Measurements from ENCODE around the gene GRIK2.

The GRIK2 gene

DNA sequence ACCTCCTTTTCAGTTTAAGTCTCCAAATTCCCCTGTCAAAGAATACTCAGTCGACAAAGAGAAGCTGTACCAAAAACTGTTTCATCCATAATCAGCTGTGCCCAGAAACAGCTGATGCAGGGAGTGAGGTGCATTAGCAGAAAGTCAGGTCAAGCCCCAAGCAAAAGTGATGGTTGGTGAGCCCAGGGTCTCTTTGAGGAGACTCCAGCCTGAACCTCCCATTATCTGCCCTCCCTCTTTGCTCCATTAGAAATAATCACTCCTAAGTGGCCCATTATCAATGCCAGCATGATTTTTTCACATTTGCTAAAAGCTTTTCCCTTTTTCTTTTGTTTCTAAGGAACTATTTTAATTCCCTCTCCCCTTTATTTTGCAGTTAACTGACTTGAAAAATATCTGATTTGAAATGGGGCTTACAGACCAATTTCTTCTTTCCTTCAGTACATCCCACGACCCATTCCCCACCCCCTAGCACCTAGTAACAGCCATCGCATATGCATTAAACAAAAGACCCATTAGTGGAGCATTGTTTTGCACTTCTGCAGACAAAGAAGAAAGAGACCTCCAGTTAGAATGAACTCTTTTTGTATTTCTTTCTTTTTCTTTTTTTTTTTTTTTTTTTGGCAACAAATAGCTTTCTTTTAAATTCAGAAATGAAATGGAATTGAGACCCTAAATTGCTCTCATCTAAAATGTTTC, 257.0 kb downstream of the GRIK2 start:
- no peak for DNase-seq

DNA sequence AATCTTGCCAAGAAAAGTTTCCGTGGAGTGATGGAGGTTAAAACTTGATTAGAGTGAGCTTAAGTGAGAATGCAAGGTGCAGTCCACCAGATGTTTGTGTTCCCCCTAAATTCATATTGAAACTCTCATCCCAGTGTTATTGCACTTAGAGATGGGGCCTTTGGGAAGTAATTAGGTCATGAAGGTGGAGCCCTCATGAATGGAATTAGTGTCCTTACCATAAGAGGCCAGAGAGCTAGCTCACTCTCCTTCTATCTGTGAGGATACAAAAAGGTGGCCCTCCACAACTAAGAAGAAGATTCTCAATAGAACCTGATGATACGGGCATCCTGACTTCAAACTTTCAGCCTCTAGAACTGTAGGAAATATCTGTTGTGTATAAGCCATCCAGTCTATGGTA, 258.6 kb downstream of the GRIK2 start:
- DNase-seq = no peak

DNA sequence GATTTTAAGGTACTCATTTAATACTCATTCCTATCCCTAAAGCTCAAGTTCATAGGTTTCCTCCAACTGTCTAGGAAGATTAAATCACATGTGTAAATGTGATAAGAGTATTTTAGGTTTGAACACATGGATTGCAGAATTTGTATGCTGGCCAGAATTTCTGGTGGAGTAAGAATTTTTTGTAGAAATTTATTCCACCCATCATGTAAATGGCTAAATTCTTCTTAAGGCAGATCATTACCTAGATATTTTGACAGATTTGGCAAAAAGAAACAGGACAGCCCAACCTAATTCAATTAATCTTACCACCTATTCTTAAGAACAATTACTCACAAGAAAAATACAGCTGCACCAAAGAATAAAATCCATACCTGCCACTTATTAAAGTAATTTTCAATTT, 261.6 kb downstream of the GRIK2 start:
- DNase-seq = no peak

DNA sequence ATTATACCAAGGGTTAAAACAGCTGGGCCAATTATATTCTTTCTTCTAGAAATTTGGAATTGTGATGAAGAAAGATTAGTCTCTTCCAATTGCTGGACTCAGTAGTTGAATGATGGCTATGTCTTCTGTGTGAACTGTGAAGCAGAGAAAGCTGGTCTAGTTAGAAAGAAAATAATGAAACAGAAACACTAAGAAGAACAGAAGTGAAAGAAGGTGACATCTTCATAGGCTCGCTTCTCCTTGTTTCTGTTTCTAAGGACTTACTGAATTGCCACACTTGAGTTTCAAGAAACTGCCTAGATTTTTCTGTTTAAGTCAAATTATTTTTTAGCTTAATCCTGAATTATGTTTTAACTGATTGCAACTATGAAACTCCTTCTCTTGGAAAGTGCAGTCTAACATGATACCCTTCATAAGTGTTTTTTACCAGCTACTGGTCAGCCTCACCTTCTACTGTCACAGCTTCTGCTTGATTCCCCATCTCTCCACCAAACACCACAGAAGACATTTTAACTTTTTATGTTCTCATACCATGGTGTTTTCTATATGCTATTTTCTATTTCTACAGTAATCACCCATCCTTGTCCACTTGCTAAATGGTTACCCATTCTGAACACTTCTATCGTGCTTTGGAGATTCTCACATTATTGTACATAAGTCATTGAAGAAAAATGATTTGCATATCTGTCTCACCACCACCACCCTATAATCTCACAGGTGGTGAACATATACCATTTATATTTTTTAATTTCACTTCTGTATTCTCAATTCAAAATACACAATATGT, 268.8 kb downstream of the GRIK2 start:
- no peak for DNase-seq

DNA sequence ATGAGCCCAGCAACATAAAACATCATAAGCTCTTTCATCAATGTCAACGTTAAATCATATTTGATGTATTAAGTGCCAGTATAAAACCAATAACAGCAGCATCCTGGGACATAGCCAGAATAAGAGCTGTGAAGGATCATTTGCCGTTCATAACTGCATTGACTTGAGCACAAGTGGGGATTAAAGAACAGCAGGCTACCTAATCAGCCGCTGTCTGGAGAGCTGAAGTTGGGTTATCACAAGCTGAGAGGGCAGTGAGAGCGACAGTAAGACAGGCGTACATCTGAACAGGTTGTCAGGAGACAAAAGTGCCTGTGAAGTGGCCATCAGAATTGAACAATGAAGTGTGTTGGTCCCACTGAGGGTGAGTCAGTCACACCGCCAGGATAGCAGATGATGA, 269.6 kb downstream of the GRIK2 start:
- no peak for DNase-seq

DNA sequence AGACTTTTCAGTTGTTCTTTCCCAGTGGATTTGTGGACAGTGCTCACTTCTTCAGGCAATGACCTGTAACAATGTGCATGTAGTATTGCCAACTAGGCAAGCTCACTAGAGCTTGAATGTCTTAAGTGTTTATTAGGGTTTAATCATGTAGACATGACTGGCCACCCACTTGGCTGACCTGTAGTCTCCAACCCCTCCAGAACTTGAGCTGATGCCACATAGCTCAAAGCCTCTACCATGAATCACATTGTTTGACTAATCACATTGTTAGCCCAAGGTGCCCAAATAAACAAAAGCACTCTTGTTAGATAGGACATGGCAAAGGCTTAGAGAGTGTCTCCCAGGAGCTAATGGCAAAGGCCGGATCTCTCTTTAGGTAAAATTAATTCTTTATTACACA, 272.7 kb downstream of the GRIK2 start:
- no peak for DNase-seq

DNA sequence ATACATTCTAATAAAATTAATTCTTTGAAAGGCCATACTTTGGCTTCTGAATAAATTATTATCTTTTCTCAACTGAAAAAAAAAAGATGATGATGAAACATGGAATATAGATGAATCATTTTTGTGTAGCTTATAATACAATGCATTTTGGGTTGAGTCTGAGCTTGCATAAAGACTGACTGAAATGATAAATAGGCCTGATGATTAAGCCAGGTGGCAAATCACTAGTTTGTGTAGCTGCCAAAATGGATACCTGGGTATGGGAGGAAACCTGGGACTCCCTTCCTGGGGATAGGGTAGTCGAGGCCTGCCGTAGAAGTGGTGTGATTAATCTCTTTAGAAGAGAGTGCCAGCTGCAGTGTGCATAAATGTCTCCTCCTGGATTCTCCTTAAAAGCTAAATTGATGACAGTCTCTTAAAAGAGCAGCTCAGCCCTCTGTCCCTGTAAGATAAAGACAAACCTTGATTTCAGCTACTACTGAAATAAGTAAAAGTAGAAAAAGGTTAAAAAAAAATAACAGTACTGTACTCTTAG, 275.1 kb downstream of the GRIK2 start:
- DNase-seq = no peak

DNA sequence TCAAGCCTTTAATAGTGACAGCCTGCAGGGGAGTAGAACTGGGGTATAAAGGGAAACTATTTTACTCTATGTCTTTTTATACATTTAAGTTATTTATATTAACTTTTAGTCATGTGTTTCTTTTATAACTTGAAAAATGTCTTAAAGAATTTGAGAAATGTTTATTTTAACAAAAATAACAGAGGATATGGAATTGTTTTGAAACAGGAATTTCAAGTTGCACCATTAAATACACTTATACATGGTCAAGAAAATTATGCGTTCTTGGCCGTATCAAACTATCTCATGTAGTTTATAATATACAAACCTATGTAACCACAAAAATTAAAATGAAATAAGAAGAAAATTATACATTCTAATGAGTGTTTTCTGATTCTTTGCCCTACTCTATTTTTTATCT, 282.7 kb downstream of the GRIK2 start:
- no peak for DNase-seq

DNA sequence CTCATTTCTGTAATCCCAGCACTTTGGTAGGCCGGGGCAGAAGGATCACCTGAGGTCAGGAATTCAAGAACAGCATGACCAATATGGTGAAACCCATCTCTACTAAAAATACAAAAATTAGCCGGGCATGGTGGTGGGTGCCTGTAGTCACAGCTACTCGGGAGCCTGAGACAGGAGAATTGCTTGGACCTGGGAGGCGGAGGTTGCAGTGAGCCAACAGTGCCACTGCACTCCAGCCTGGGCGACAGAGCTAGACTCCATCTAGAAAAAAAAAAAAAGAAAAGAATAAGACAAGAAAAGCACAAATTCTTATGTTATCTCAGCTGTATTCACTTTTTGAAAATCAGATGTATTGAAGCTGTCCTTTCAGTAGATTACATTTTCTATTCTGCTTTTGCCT, 289.4 kb downstream of the GRIK2 start:
- DNase-seq = no peak

DNA sequence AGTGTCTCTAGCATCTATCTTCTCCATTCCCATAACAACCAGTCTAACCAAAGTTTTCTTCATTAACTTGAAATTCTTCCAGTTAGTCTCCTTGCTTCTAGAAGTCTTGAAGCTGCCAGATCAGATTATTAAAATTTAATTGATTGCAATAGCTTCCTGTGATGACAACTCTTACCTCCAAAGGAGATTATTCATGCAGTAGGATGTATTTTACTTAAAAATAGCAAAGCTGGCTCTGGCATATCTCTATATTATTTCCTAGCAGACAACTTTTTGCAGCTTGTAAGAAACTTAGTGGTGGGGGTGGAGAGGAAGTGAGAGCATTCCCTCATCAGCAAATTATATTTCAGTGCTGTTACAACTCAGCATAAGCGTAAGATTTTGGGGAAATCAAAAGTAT, 290.4 kb downstream of the GRIK2 start:
- no peak for DNase-seq

DNA sequence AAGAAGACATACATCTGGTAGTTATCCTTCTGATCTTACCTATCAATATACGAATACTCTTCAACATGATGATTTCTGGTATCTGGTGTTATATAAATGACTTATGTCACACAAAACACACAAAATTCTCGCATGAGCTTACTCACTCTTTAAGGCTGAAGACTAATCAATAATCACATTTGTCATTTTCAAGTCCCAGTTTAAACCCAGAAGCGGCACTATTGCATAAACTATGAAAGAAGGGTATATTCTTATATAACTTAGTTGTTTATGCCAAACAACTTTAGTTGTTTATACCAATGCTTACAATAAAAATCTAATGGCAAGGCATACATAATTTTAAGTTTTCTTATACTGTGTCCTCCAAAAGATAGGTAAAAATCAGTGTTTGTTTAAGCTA, 293.1 kb downstream of the GRIK2 start:
- no peak for DNase-seq

DNA sequence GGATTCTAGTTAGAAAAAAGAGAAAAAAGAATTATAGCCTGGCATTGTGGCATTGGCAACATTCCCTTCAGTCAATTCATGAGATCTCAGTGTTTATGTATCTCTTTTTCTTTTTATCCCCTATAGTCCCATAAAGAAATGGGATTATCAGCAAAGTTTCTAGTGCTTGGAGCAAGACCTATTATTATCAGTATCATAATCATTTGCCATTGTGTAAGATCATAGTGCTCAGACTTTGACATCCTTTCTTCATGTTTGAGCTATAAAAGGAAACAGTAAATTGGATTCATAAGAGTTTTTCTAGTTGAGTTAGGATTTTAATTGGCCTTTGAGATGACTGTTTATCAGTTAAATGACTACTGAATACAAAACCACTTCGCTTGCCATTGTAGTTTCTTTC, 295.6 kb downstream of the GRIK2 start:
- no peak for DNase-seq

DNA sequence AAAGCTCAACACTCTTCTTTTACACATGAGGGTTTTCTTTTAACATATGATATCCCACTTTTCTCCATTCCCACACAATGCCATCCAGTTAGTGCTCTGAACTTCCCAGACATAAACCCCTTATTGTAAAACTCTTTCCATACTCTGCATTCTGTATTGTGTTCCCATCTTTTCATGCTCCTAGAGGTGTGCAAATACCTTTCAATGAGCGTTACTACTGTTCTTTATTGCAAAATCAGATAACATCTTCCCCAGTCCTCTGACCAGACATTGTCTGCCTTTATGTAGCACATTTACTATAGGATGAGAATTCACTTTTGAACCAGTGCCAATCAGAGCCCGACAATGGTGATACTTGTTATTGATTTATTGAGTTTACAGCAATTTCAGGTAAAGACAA, 296.2 kb downstream of the GRIK2 start:
- DNase-seq = no peak

DNA sequence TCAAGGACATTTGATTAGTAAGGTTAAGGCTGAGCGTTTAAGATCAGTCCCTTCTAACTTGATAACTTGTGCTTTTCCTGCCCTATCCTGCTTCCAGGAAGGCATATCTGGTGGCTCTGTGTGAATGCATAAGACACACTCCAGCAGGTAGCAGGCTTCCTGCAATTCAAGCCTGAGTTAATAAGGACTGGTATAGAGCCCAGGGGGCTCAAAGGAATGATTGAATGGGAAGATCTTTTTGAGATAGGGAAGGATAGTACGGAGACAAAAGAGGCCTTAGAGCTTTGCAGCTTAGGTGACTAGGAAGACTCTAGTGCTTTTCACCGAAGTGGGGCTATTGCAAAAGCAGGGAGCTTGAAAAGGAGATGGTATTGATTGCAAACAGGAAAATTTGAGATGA, 307.1 kb downstream of the GRIK2 start:
- no peak for DNase-seq

DNA sequence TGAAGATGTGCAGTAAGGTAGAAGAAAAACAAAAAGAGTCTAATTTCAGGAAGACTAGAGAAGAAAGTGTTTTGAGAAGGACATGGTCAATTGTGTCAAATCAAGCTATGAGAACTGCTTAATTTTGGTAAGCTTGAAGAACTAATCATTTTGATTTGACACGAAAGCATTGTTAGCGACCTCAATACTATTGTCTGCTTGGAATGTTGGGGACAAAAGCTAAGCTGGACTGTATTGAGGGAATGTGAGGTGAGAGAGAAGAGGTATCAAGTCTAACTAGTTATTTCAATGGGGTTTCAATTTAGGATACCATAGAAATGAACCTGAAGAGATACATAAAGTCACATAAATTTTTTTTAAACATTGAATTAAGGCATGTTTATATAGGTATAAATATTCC, 309.8 kb downstream of the GRIK2 start:
- no peak for DNase-seq

DNA sequence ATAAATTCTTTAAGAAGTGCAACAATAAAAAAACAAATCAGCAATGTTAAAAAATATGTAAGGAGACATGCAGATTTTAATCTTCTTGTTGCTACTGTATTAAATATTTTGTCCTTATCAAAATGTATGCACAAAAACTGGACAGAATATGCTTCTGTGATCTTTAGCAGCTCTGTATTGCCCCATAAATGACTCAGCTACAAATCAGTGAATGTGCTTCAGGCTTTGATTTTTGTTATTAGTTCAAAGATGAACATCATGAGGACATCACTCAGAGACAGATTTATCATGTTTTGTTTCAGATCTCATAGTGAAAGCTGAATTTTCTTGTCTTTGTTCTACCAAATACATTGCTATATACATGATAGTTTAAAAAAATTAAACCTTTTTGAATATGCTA, 312.4 kb downstream of the GRIK2 start:
- DNase-seq = no peak

DNA sequence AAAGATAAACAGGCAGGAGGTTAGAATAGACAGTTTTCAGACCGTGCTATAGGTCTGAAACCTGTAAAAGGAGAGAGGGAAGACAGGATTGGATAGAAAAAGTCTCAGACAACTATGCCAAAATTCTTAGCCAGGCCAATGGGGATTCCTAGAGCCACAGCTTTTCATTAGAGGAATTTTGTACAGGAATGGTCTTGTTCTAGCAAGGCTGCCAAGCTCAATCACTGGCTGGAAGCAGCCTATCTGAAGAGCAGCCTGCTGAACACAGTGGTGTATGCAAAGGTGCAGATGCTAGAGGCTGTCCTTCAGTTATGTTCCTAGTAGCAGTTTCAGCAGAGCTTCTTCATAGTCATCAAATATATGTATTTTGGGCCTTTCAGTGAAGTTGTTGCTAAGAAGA, 313.1 kb downstream of the GRIK2 start:
- no peak for DNase-seq

DNA sequence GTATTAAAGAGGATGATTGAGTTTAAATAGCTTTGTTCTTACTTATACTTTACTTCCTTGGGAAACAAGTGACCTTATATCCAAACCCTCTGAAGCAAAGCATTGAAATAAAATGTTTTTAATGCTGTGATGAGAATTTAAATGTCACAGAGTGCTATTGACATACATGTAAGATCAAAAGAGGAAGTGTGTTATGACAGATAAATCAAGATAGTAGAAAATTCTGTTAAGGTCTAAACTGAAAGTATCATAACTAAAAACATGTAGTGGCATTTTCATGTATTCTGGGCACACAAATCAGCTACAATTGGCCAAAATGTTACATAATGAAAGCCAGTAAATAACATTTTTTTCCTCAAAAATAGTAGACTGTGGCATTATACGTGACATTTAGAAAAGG, 318.0 kb downstream of the GRIK2 start:
- DNase-seq = no peak

DNA sequence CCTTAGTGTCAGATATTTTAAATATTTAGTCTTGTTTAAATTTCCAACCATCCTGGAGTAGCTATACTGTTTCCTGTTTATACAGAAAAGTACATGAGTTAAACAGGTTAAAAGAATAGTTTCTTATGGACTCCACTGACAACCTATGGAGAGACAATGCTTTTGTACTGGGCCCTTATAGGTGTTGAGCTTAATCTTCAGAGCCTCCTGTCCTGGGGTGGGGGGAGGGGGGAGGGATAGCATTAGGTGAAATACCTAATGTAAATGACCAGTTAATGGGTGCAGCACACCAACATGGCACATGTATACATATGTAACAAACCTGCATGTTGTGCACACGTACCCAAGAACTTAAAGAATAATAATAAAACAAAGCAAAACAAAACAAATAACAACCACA, 322.9 kb downstream of the GRIK2 start:
- DNase-seq = no peak

DNA sequence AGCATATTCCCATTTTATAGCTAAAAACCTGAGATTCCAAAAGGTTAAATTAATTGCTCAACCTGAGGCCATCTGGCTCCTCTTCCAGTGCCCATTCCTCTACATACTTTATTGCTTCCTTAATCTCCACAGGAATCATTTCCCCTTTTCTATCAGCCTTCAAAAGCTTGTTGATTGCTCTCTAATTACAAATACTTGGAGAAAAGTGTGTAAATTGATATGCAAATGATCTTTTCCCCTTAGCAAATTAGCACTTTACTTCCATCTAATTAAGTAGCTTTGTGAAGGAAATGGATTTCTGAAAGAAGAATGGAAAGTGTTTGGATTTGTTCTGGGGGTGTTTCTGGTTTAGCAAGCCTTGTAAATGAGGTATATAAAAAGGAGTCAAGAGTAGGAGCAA, 323.3 kb downstream of the GRIK2 start:
- DNase-seq = no peak

DNA sequence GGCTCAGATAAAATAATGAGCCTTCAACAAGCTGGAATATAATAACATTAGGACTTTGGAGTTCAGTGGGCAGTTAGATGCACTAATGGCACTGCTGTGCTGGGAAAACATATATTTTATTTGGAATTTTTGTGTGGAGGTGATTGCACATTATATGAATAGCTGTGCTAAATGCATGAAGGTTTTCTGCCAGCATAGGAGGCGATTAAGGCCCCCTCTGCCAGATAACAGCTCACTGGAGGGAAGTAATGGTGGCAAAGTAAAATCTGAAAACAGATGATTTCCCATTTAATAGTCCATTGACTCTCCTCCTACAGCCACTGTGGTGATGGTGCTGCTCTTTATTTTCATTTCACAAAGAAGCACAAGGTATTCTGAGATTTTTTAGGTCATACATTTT, 326.0 kb downstream of the GRIK2 start:
- no peak for DNase-seq

DNA sequence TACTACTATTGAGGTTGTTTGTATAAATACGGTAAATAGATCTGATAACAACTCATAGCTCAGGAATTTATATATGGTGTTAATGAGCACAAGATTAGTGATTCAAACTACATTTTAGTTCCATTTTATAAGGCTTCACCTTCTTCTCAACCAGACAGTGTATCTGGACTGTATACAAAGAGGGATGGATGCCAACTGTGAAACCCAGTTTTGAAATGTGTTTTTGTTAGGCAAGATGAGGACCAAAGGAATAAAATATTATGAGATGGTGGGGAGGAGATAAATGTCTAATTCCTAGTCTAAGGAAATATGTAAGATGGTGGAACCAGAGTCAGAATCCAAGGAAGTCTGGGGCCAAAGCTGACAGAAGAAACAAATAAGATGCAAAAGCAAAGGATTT, 329.0 kb downstream of the GRIK2 start:
- no peak for DNase-seq

DNA sequence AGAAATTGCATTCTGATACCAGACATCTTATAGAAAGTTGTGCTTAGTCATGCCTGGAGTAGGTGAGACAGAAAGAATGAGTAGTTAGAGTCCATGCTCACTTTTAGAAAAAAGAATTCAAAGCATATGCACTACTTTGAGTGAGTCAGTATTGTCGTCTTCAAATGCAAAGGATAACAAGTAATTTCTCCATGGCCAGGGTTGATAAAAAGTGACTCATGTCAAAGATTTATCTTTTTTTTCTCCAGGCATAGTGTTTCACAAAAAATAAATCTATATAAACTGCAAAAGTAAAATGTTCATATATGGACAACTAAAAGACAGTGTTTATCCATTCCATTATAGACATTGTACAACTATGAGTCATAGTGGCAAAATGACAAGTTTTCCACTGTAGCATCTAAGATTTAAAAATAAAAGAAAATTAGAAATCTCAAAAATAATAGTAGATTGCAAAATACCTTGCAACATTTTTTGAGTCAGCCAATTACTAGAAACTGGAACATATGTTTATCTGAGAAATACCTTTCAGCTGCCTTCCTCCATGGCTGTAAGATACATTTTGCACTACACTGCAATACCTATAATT, 329.6 kb downstream of the GRIK2 start:
- no peak for DNase-seq

DNA sequence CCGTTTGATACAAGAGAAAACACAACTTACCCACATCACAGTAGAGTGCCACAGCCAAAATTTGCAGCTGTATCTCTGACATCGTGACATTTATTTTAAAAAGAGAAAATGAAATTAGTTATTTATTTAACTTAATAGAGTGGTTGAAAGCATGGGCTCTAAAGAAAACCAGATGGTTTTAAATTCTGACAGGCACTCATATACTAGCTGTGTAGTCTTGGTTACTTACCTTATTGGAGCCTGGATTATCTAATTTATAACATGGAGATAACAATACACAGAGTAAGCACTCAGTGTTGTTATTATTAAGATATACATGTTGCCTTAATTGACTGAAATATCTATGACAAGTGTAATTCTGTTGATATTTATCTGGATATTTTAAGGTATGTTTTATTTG, 334.9 kb downstream of the GRIK2 start:
- no peak for DNase-seq
